NOMO-1 treated with dmso at 0.1 percent for 144 hours (cell line): ENCODE results near the gene DAPK1.
"Not testable (repeated sequence)": the region's sequence is repeated elsewhere in the genome, so short reads cannot be mapped to it uniquely, and the experiment has no call there.

Source experiments
- DNase-seq: peaks from one replicate; lab custom pipeline; 2025; ENCODE audit not compliant: unreplicated experiment; lab: John Stamatoyannopoulos, UW

DAPK1 gene

GRCh38 chr9:87542141-87542540 is 44.5 kb downstream of the DAPK1 start:
- DNase-seq, result no peak

GRCh38 chr9:87543251-87543650 is 45.6 kb downstream of the DAPK1 start:
- DNase-seq, result no peak

- DNase-seq, result no peak
Observed at GRCh38 chr9:87545858-87546257, 48.2 kb downstream of the DAPK1 start.

GRCh38 chr9:87546704-87547103 is 49.0 kb downstream of the DAPK1 start:
- DNase-seq, result no peak

- no peak for DNase-seq
Observed at GRCh38 chr9:87547671-87548081, 50.0 kb downstream of the DAPK1 start.

GRCh38 chr9:87548159-87548558 is 50.5 kb downstream of the DAPK1 start:
- DNase-seq, result no peak

GRCh38 chr9:87549088-87549487 is 51.4 kb downstream of the DAPK1 start:
- not testable (repeated sequence) for DNase-seq

GRCh38 chr9:87549791-87550190 is 52.1 kb downstream of the DAPK1 start:
- no peak for DNase-seq

GRCh38 chr9:87550253-87550954 is 52.7 kb downstream of the DAPK1 start:
- DNase-seq, result no peak

GRCh38 chr9:87551772-87552217 is 54.1 kb downstream of the DAPK1 start:
- no peak for DNase-seq

GRCh38 chr9:87554171-87554910 is 56.7 kb downstream of the DAPK1 start:
- no peak for DNase-seq

- no peak for DNase-seq
Observed at GRCh38 chr9:87554976-87555375, 57.3 kb downstream of the DAPK1 start.

- no peak for DNase-seq
Observed at GRCh38 chr9:87556039-87556438, 58.4 kb downstream of the DAPK1 start.

- DNase-seq, result no peak
Observed at GRCh38 chr9:87556821-87557220, 59.2 kb downstream of the DAPK1 start.

- no peak for DNase-seq
Observed at GRCh38 chr9:87557996-87558395, 60.3 kb downstream of the DAPK1 start.

GRCh38 chr9:87558606-87559190 is 61.0 kb downstream of the DAPK1 start:
- DNase-seq, result no peak

GRCh38 chr9:87562062-87562461 is 64.4 kb downstream of the DAPK1 start:
- DNase-seq, result no peak

- no peak for DNase-seq
Observed at GRCh38 chr9:87562530-87563170, 65.0 kb downstream of the DAPK1 start.

- no peak for DNase-seq
Observed at GRCh38 chr9:87564111-87564510, 66.4 kb downstream of the DAPK1 start.

- DNase-seq, result no peak
Observed at GRCh38 chr9:87564791-87565241, 67.1 kb downstream of the DAPK1 start.

GRCh38 chr9:87567001-87567400 is 69.3 kb downstream of the DAPK1 start:
- no peak for DNase-seq

- no peak for DNase-seq
Observed at GRCh38 chr9:87567571-87567970, 69.9 kb downstream of the DAPK1 start.
